ENCODE results near the gene UBALD1.

The UBALD1 gene

DNA sequence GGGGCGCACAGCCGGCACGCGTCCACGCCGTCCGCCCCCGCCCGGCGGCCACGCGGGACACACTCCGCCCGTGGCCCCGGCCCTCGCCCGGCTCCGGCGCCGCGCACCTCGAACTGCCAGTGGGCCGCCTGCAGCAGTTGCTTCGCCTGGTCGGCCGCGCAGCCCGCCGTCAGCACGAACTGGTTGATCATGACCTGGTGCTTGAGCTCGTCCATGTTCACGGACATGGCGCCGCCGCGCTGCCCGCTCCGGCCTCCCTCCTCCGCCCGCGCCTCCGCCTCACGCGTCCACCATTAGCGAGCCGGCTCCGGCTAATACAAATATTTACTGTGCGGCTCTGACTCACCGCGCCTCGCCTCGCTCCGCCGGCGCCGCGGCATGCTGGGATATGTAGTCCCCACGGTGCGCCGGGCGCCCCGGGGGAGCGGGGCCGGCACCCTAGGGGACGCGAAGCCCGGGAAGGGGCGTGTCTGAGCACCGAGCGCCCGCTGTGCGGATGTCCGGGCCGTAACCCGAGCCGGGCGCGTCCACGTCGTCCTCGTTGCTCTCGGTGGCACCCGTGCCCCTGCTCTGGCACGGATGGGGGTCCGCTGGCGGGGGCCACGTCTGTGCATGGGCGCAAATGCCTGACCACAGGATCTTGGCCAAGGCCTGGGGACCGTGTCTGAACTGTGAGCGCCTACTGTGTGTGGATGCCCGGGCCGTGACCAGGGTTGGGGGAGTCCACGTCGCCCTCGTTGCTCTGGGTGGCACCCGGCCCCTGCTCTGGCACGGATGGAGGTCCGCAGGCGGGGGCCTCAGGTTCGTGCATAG, at the start of gene UBALD1:
TSS of gene UBALD1 (minus strand) at position 318 of the 813 bp plus-strand sequence. CDS start at position 227, 91 bp downstream.
- DNase-seq = peak; percentile 82 to 83

DNA sequence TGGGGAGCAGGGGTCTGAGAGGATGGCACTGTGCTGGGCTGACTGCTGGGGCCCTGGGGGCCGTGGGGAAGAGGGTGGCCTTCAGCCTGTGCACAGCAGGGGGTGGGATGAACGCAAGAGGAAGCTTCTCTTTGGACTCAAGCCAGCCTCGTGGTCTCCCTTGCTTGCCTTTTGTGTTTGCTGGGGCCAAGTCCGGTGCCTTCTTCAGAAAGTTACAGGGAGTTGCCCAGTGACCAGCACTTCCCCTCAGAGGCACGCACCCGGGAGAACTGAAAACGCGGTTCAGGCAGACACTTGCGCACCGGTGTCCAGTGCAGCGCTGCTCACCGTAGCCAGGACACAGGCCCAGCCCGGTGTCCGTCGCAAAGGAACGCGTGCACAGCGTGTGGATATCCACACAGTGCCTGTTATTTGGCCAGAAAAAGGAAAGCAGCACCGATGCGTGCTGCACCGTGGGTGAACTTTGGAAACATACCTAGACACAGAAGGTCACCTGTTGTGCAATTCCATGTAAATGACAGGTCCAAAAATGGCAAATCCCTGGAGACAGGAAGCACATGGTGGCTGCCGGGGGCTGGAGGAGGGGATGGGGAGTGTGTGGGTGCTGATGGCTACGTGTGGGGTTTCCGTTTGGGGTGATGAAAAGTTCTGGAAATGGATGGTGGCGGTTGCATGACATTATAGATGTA, 49.2 kb upstream of the UBALD1 start:
- peak; percentile 26 to 73 for DNase-seq

DNA sequence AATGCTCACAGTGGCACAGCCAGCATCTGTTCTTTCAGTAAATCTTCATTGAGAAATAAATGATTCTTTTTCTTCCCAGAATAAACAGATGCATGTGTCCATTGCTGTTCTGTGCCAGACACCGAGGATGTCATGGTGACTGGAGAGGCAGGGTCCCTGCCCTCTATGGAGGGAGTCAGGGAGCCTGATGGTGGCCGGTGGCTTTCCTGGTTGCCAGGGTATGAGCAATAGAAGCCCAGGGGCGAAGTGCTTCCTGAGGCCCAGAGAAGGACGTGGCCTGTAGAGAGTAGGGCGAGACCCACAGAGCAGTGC, 48.7 kb upstream of the UBALD1 start:
- no peak for DNase-seq

GRCh38 chr16:4661661-4662060, 47.0 kb upstream of the UBALD1 start:
- DNase-seq = no peak

DNA sequence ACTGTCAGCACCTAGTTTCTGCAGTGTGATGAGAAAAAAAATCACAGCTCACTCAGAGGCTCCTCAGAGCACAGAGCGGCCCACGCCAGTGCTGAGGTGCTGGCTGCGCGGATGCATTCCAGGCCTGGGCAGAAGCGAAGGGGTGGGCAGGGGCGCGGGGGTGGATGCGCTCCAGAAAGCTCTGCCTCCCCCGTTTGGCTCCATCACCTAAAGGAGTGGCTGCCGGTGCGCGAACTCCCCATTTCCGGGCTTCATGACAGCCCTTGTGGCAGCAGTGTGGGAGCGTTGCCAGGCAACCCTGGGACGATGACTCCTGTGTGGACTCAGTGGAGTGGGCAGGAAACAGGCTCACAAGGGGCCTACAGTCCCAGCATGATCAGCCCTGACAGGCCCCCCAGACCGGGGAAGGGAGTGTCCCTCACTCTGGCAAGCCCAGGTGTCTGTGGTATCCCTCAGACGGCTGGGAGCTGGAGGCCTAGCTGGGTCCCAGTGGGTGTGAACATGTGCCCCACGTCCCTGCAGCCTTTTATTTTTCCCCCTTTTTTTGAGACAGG, 45.8 kb upstream of the UBALD1 start:
- DNase-seq = peak; percentile 49 to 77

DNA sequence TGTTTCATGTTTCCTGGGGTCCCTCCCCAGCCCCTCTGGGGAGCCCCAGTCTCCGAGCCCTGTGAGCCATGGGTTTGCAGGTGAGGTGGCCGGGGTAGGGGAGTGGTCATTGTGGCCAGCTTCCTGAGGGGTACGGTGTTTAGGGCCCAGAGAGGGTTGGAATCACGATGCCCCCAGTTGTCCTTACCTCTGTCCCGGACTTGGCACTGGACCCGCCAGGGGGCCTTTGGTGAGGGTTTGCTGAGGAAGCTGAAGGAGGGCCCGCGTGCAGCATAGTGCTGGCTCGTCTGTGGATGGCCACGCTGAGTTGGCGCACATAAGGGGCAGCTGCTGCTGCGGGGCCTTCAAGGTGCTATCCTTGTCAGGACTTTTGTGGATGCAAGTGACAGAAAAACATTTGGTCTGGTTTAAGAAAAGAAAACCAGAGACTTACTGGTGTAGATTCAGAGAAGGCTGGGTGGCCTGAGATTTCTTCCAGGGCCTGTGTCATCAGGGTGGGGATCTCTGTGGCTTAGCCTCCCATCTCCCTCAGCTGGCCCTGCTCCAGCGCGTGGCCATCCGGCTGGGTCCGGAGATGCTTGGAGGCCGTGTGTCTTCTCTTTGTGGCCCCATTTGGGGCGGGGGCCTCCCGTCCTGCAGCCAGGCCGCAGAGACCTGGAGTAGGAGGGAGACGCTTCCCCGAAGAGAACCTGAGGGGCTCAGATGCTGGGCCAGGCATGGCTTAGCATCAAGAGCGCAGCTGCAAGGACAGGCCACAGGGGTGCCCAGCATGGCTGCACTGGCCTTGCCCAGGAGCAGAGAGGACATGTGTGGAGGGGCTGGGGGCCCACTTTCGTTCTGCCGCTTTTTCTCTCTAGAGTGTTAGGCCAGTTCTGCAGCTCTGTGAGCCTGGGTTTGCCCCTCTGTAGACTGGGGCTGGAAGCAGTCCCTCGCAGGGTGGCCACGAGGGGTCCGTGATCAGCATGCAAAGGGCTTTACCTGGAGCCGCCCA, 45.0 kb upstream of the UBALD1 start:
- DNase-seq = no peak

GRCh38 chr16:4656695-4657686, 42.3 kb upstream of the UBALD1 start:
- DNase-seq = no peak

DNA sequence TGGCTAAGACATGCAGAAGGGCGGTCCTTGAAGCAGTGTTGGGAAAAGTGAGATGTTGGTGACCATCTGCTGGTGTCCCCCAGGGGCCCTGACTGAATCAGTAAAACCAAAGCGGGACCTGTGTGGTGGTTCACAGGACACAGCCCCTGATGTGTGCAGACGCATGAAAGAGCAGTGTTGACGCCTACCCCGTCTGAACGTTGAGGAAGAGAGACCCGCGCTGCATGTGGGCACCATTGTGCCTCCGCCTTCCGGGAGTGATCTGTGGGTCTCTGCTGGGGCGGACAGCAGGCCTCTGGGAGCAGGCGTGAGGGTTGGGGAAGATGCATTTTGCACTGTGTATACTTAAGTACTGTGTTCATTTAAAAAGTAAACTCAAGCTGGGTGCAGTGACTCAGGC, 41.5 kb upstream of the UBALD1 start:
- DNase-seq = no peak

DNA sequence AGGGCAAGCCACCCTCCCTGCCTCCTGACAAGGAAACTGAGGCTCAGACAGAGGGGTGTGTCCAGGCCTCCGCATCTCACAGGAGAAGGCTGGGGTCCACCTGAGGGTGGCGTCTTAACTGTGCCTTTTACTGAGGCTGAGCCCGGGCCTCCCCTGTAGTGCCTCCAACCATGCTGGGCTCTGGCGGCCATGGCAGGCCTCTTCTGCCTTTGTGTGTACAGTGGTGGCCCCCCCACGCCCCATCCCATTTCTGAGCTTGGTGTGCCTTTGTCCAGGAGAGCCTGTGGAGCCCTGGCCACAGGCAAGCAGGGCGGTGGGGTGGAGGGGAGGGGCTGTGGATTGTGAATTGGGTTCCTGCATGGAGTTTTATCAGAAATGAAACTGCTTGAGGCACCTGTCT, 41.1 kb upstream of the UBALD1 start:
- no peak for DNase-seq

DNA sequence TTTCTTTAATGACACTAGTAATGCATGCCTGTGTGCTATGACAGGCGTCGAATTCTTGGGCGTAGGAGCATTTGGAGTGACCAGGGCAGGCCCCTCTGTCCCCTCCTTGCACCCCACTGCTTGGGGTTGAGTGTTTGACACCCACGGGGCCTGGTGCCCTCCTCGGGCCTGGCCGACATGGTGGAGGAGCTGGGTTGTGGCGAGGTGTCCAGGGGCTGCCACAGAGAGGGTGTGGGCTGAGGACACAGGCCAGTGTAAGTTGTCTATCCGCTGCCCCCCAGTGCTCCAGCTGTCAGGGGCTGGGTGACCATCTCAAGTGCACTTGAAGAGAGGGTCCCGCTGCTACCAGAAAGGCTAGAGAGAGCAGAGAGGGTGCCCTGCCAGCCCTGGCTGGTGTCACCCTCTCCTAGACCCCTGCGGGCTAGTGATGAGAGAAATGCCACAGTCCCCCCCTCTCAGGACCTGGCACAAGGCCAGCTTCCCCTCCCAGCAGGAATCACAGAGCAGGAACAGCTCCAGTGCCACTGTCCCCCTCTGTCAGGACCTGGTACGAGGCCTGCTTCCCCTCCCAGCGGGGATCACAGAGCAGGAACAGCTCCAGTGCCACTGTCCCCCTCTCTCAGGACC, 40.4 kb upstream of the UBALD1 start:
- no peak for DNase-seq

GRCh38 chr16:4654011-4654963, 39.6 kb upstream of the UBALD1 start:
- DNase-seq = no peak

DNA sequence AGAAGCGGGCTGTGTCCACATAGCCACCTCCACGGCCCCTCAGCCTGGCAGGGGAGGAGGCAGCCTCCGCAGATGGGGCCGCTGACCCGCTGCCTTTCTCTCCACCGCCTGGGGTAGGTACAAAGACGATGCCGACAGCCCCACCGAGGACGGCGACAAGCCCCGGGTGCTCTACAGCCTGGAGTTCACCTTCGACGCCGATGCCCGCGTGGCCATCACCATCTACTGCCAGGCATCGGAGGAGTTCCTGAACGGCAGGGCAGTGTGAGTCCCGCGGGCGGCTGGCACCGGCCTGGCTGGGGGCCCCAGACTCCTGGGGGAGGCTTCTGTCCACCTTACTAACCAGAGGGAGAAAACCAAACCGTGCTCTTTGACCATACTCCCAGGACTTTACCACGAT, 37.9 kb upstream of the UBALD1 start:
- DNase-seq = no peak

- DNase-seq = no peak
These were observed 37.1 kb upstream of the UBALD1 start for GRCh38 chr16:4651827-4652226.

DNA sequence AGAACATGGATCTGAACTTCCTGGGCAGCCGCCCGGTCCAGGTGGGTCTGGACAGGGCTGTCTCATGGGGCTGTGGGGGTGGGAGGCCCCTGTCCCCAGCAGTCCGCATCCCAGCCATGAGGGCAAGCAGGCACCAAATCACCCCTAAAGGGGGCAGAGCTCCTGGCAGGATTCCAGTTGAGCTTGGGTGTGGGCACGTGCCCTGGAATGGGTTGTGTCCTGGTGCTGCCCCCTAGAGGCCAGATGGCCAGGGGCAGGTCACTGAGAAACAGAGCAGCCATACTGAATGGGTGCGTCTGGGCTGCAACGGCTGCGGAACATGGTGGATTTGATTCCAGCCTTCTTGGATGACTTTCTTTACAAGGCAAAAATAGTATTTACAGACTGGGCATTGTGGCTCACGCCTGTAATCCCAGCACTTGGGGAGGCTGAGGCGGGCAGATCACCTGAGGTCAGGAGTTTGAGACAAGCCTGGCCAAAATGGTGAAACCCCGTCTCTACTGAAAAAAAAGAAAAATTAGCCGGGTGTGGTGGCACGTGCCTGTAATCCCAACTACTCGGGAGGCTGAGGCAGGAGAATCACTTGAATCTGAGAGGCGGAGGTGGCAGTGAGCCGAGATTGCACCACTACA, 35.9 kb upstream of the UBALD1 start:
- DNase-seq = peak; percentile 79 to 80

DNA sequence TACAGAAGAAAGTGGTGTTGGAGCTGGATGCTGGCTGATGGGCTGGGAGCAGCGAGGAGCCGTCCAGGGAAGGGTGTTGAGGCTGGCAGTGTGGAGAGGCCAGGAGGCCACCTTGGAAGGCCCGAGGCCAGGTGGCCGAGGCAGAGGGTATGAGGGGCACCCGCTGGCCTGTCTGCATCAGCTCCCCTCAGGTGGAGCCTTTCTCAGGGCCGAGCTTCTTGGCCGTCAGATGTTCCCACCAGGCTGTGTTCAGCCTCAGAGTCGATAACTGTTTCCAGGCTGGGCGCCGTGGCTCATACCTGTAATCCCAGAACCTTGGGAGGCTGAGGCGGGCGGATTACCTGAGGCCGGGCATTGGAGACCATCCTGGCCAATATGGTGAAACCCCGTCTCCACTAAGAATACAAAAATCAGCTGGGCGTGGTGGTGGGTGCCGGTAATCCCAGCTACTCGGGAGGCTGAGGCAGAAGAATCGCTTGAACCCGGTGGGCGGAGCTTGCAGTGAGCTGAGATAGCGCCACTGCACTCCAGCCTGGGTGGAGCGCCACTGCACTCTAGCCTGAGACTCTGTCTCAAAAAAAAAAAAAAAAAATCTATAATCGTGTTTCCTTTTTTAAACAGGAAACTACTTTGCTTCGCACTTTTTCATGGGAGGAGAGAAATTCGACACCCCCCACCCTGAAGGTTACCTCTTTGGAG, 35.2 kb upstream of the UBALD1 start:
- peak in 1 of 2 donors; percentile 27 for DNase-seq

DNA sequence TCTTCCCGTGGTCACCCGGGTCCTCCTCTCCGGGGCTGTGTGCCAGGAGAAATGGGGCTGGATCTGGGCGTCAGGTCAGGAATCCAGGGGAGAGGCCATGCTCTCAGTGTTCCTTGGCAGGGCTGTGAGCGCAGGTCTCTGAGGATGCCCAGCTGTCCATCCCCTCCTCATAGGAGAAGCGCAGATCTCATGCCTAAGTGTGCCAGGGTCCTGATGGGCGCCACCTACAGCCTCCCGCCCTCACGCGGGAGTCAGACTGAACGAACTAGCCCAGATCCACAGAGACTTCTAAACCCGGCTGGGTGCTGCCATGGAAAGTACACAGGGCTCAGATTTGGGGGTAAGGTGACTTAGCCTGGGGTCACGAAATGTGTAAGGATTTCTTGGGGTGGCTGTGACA, 34.2 kb upstream of the UBALD1 start:
- no peak for DNase-seq

GRCh38 chr16:4647644-4647980, 32.9 kb upstream of the UBALD1 start:
- DNase-seq = no peak

DNA sequence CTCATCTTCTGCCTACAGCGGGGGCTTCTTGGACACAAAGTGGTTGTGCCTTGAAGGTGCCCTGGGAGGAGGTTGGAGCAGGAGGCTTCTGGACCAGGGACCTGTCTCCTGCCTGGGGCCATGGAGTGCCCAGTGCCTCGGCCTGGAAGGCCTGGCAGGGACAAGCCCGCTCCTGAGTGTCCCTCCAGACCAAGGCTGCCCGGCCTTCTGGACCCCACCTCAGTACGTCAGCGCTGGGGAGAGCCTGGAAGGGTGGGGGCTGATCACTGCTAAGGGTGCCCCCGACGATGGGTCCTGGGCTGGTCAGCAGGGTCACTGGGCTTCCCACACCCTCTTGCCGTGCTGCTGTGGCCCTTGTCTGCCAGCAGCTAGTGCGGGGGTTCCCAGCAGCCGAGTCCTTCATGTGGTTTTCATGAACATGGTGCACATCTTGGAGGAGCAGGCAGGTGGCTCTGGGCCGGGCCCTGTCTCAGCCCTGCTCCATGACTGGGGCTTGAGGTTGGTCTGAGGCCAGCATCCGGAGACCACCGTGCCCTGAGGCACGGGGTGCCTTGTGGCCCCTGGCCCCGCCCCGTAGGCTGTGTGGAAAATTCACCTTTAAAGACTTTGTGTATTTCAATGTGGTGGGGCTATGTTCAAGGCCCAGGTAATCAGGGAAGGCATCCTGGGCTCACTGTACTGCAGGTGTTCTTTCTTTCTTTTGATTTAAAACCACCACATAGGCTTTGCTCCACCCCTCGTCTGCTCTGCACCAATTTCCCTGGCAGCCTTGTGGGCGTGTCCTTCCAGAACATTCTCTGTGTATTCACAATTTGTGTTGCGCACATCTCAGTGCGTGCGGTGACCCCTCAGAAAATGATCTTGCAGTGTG, 32.3 kb upstream of the UBALD1 start:
- no peak for DNase-seq
